OCI-LY3 (cell line): ENCODE measurements around the gene C7orf33.
"Not testable (repeated sequence)": the region's sequence is repeated elsewhere in the genome, so short reads cannot be mapped to it uniquely, and the experiment has no call there.

Source experiments
- H2AFZ ChIP-seq: fragments of 200-600, 300-600 bp; shearing (Covaris generic); 2 replicates; pipeline ENCODE4 v1.6.0; 2014; ENCODE audit warnings: antibody characterized with exemption, low read depth, low read length
- H3K27ac ChIP-seq: fragments of 200-600, 300-600 bp; sonication (generic); 2 replicates; pipeline ENCODE4 v1.5.1; 2014; ENCODE audit warnings: mild to moderate bottlenecking, low read length, moderate library complexity, mixed read lengths
- H3K27me3 ChIP-seq: fragments of 200-600, 300-600 bp; sonication (generic); 2 replicates; pipeline ENCODE4 v1.6.1; 2014; ENCODE audit warnings: low read depth, low read length, mixed read lengths
- H3K36me3 ChIP-seq: fragments of 200-600, 300-600 bp; sonication (generic); replicated peaks from 2 replicates; pipeline ENCODE3; 2014; ENCODE audit warnings: low read depth, low read length, mixed read lengths
- H3K4me1 ChIP-seq: fragments of 300-600, 200-600 bp; sonication (generic); 2 replicates; pipeline ENCODE4 v1.6.1; 2014; ENCODE audit warnings: low read length, mixed read lengths
- H3K4me2 ChIP-seq: fragments of 200-600, 300-600 bp; sonication (generic); 2 replicates; pipeline ENCODE4 v1.6.1; 2014; ENCODE audit warnings: low read length, mixed read lengths
- H3K4me3 ChIP-seq: fragments of 300-600, 200-600 bp; sonication (generic); 2 replicates; pipeline ENCODE4 v1.5.1; 2014; ENCODE audit warnings: antibody characterized with exemption, mild to moderate bottlenecking, low read length, moderate library complexity
- H3K79me2 ChIP-seq: fragments of 300-600, 200-600 bp; shearing (Covaris generic); 2 replicates; pipeline ENCODE4 v1.6.1; 2014; ENCODE audit warnings: mild to moderate bottlenecking, low read length, mixed read lengths
- H3K9ac ChIP-seq: fragments of 300-600, 200-600 bp; shearing (Covaris generic); 2 replicates; pipeline ENCODE4 v1.6.0; 2014; ENCODE audit warnings: mild to moderate bottlenecking, low read length, moderate library complexity
- H3K9me3 ChIP-seq: fragments of 200-600, 300-600 bp; shearing (Covaris generic); 2 replicates; pipeline ENCODE4 v1.6.1; 2014; ENCODE audit warnings: low read length, mixed read lengths; ENCODE audit not compliant: insufficient read depth
- H4K20me1 ChIP-seq: fragments of 200-600, 300-600 bp; sonication (generic); 2 replicates; pipeline ENCODE4 v1.6.1; 2016; ENCODE audit warnings: low read length, mixed read lengths; ENCODE audit not compliant: insufficient read depth
- CTCF ChIP-seq: fragments of 200-600, 300-600 bp; sonication (generic); IDR thresholded peaks from 2 replicates; pipeline ENCODE4 v1.5.1; 2014; ENCODE audit warnings: antibody characterized with exemption, low read length, low read depth
- EZH2phosphoT487 ChIP-seq: fragments of 200-600 bp; shearing (Covaris generic); IDR thresholded peaks from 2 replicates; pipeline ENCODE4 v1.6.1; 2018; ENCODE audit warnings: antibody characterized with exemption, mixed run types, low read depth

The C7orf33 gene

GRCh38 chr7:148587076-148587475, 3.5 kb upstream of the C7orf33 start:
- Histone ChIP-seq H2AFZ (no peak overlapping the region), H4K20me1 (no peaks in the 10 kb centered on the region; the same call in 1 of the 2 replicates), H3K4me2 (no peak overlapping the region), H3K36me3 (no peaks in the 10 kb centered on the region), H3K9ac (no peak overlapping the region), H3K79me2 (no peaks in the 10 kb centered on the region), H3K4me1 (peaks cover 22% of the 10 kb centered on the region), H3K27me3 (peaks cover 83% of the 10 kb centered on the region), H3K27ac (no peak overlapping the region), H3K9me3 (no peaks in the 10 kb centered on the region), H3K4me3 (no peak overlapping the region)
- no peak for TF ChIP-seq CTCF

GRCh38 chr7:148588168-148588567, 2.4 kb upstream of the C7orf33 start:
- Histone ChIP-seq H3K4me2 (no peak overlapping the region), H3K4me3 (no peak overlapping the region), H3K9me3 (no peaks in the 10 kb centered on the region), H2AFZ (no peak overlapping the region), H3K9ac (no peak overlapping the region), H3K4me1 (peaks cover 22% of the 10 kb centered on the region), H3K27ac (no peak overlapping the region), H3K36me3 (no peaks in the 10 kb centered on the region), H3K27me3 (peaks cover 84% of the 10 kb centered on the region), H3K79me2 (no peaks in the 10 kb centered on the region), H4K20me1 (no peaks in the 10 kb centered on the region; the same call in 1 of the 2 replicates)
- no peak for TF ChIP-seq EZH2phosphoT487
- no peak for TF ChIP-seq CTCF

- Histone ChIP-seq H3K4me3 (no peak overlapping the region), H4K20me1 (no peaks in the 10 kb centered on the region; the same call in 1 of the 2 replicates), H3K27me3 (peaks cover 78% of the 10 kb centered on the region), H2AFZ (no peak overlapping the region), H3K9me3 (no peaks in the 10 kb centered on the region), H3K4me1 (peaks cover 17% of the 10 kb centered on the region), H3K27ac (no peak overlapping the region), H3K36me3 (no peaks in the 10 kb centered on the region), H3K79me2 (no peaks in the 10 kb centered on the region), H3K4me2 (no peak overlapping the region), H3K9ac (no peak overlapping the region)
- TF ChIP-seq EZH2phosphoT487 (no peak), CTCF (no peak)
Observed at GRCh38 chr7:148588670-148589131, 1.9 kb upstream of the C7orf33 start.

GRCh38 chr7:148589640-148590039, 926 bp upstream of the C7orf33 start:
- peaks cover 9% of the 10 kb centered on the region for H3K4me1 ChIP-seq
- no peak overlapping the region for H3K4me2 ChIP-seq
- no peaks in the 10 kb centered on the region for H3K36me3 ChIP-seq
- no peaks in the 10 kb centered on the region for H3K79me2 ChIP-seq
- peaks cover 76% of the 10 kb centered on the region for H3K27me3 ChIP-seq
- H3K4me3 ChIP-seq: no peak overlapping the region
- H3K9me3 ChIP-seq: no peaks in the 10 kb centered on the region
- no peak overlapping the region for H3K27ac ChIP-seq
- no peak for TF ChIP-seq CTCF
- TF ChIP-seq EZH2phosphoT487: no peak
- H4K20me1 ChIP-seq: no peaks in the 10 kb centered on the region; the same call in 1 of the 2 replicates
- no peak overlapping the region for H2AFZ ChIP-seq
- H3K9ac ChIP-seq: no peak overlapping the region

GRCh38 chr7:148596354-148596753, 5.8 kb downstream of the C7orf33 start:
- peaks cover 12% of the 10 kb centered on the region for H3K27me3 ChIP-seq
- not testable (repeated sequence) for H3K27ac ChIP-seq, H3K4me2 ChIP-seq, H3K4me1 ChIP-seq, H3K9ac ChIP-seq, H3K9me3 ChIP-seq, H3K79me2 ChIP-seq, H4K20me1 ChIP-seq, H3K4me3 ChIP-seq, H3K36me3 ChIP-seq, H2AFZ ChIP-seq
